GM19463 (cell line): ENCODE data around the gene GSG1.
"Not testable (repeated sequence)": the region's sequence is repeated elsewhere in the genome, so short reads cannot be mapped to it uniquely, and the experiment has no call there.

Source experiments
- ATAC-seq: cut with Tn5 transposase; IDR thresholded peaks from one replicate; pipeline ENCODE4 v1.9.1; 2021; ENCODE audit warnings: mild to moderate bottlenecking, moderate library complexity; ENCODE audit not compliant: unreplicated experiment

GSG1 gene

DNA sequence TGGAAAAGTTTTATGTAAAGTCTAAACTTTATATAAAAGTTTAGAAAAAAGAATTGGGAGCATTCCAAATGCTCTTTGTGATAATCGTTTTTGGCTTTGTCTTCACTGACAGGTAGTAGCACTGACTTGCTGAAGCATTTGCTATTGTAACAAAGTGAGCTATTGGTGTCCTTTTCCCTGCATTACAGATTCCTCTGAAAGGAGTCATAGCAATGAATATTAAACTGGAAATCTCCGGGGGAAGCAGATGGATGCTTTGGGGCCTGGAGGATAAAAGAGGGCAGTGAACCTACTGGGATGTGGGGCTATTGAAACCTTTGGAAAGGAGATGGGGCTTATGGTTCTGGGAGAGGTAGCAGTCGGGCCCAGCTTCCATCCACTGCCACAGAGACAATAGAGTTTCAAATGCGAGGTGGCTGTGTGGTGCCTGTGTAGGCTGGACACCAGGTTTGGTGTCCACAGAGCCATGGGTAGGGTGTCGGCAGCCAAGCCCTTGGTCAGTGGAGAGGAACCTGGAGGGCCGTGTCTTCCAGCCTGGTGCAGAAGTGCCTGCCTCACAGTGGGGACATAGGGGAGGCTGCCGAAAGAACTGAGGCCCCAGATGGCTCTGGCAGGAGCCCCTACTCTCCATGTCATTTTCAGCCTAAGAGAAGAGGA, 10.1 kb downstream of the GSG1 start:
- ATAC-seq = no peak

DNA sequence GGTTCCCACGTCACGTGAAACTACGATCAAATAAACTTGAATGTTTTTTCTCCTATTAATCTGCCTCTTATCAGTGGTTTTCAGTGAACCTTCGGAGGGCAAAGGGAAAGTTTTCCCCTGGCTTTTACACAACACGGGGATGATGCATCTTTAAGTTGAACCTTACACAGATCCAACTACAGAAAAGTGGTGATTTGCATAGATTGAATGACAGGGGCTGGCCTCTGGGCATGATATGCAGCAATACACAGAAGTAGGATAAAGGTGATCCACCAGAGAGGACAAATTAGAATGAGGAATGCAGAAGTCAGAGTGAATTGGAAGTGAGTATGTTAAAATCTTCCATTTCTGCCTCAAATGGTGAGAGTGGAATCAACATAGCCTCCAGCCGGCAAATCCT, 11.6 kb downstream of the GSG1 start:
- ATAC-seq = no peak

DNA sequence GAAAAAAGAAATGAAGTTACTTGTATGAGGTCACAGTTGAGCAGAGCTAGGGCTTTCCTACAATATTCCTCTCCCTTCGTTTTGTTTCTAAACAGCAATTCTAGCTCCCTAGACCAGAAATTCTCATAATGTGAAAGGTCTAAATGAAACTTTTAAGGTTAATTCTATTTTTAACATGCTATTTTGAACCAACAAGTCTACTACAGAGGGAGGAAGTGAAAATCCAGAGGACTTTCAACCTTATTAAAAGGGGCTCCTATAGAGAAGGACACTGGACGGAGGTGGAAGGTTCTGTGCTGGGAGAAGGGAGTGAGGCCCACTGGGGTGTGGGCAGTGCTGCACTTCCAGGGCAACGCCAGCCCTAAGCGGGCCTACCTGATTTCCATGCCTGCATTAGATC, 13.4 kb downstream of the GSG1 start:
- peak; percentile 40 for ATAC-seq

DNA sequence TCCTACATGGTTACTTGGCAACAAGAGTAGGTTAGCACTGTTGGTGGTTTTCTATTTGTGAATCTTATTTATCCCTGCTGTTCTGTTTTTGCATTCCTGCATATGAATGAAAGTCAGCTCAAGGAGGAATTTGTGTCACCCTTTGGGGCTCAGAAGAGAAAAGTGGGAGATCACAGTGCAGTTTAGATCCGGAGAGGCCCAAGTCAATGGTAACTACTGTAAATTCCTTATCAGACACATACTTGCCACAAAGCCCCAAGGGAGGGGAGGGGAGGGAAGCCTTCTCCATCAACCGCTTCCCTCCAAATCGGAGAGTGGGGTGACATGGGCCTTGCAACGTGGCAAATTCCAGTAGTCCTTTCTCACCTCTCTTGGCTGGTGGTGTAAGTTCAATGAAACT, 15.0 kb downstream of the GSG1 start:
- no peak for ATAC-seq

DNA sequence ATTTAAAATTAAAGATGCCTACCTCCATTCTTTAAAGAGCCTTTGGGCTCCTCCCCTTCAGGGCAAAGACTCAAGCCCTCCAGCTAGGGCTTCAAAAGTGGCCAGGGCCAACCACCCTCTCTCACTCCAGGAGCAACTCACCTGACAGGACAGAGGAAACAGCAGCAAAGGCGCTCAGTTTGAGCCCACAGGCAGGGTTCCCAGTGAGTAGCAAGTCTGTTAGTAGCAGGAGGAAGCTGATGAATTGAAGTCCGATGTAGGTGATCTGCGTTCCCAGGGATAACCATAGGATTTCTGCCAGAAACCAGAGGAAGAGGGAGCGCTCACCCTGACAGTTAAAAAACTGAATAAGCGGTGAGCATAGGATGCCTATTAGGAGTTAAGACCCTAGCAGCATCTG, 15.7 kb downstream of the GSG1 start:
- no peak for ATAC-seq

GRCh38 chr12:13085968-13086686, 17.3 kb downstream of the GSG1 start:
- ATAC-seq = no peak

- no peak for ATAC-seq
These were observed 18.4 kb downstream of the GSG1 start for GRCh38 chr12:13084898-13085640.

- ATAC-seq = not testable (repeated sequence)
These were observed 19.8 kb downstream of the GSG1 start for GRCh38 chr12:13083638-13084037.

- no peak for ATAC-seq
These were observed 20.6 kb downstream of the GSG1 start for GRCh38 chr12:13082861-13083260.

GRCh38 chr12:13080266-13080665, 23.2 kb downstream of the GSG1 start:
- no peak for ATAC-seq

- ATAC-seq = no peak
These were observed 24.0 kb downstream of the GSG1 start for GRCh38 chr12:13079440-13079906.

DNA sequence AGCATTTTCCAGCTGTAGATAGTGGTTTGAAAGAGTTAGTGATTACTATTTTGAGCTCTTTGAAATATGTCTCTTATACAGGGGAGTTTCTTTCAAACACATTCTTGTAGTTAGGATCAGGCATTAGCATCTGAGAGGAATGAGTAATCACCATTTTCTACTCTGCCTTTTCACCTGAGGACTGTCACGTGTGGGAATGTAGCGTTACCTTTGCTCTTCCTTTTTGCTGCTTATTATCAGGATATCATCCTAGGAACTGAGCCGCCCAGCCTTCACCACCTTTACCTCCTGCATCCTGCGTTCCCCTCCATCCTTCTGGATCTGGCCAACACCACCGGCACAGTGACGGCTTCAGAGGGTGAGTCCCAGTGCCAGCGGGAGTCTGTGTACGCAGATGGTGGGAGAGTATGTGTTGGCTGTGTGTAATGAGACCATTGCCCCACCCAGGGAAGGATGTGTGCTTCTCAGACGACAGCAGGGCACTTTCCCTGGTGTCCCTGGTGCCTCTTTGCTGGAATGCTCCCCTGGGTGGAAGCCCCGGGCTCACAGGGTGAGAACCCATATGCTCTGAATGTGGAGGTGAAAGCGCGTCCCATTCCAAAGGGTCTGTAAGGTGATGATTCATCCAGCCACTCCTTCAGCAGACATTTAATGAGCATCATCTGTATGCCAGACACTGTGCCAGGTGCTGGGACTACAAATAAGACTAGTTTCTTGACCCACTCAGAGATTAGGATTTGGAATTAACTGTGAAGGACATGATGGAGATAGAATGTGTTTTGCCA, 27.5 kb downstream of the GSG1 start:
- ATAC-seq = no peak

GRCh38 chr12:13075118-13075480, 28.4 kb downstream of the GSG1 start:
- ATAC-seq = no peak

- ATAC-seq = no peak
These were observed 28.9 kb downstream of the GSG1 start for GRCh38 chr12:13074396-13075117.

- no peak for ATAC-seq
These were observed 30.3 kb downstream of the GSG1 start for GRCh38 chr12:13073173-13073572.

DNA sequence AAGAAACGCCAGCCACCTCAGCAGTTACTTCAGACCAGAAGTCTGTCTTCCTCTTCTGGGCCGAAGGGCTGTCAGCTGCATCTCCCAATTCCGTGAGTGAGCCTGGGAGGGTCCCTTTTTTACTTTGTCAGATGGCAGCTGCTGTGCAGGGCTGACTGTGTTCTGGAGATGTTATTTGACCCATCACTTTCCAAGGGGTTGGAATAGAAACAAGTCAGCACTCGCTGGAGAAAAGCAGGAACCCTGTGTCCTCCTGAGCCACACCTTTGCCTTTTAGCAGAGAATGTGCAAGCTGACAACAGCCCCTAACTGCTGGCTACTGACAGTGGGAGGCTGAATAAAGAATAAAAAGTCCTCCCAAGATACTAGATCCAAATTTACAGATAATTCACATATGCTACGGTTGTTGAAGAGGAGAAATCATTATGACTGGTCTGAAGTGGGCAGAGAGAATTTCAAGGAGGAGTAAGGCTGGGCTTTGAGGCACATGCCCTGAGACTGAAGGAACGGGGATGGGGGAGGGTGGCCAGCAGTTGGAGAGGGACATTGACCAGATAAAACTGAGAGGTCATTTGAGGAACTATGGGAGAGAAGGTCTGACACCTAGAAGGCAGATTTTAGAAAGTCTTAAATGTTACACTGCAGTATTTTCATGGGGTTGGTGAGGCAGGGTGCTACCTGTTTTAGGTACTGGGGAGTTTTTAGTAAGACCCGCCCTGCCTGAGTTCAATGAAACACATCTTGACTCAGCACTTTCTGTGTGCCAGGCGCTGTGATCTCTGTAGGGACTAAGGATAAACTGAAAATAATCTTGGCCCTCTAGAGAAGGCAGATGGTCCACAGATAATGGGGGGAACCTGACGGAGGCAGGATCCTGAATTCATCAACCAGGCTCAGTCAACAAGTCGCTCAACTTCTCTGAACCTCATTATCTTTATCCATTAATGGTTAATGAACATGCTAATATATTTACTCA, 31.9 kb downstream of the GSG1 start:
- no peak for ATAC-seq

DNA sequence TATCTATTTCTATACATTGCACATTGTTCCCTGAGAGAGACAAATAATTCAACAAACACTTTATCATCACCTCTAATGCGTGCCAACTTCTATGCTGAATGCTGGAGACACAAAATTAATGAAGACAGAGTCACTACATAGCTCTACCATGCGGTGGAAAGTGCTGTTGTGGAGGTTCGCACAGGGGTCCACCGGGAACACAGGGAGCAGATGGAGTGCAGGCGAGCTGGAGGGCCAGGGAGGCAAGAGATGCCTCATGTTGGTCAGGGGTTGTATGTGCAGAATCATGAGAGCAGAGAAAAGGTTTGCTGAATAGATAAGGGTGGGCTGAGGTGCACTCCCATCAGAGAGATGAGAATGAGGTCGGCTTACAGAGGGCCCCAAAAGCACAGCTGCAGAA, 34.1 kb downstream of the GSG1 start:
- no peak for ATAC-seq

DNA sequence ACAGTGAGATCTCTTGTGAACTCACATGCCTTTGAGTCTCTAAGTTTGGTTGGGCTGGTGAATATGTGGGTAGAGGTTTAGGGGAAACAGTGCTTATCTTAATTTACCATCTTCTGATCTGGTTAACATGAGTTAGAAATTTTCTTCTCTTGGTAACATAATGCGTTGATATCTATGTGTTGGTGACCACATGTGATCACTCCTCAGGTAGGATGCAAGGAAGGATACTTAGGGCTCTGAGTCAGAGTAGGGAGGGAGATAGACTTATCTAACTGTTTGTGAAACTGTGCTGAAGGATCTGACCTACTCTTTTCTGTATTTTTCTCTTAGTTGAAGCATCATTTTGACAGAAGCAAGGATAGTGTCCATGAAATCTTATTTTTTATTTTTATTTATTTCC, 36.1 kb downstream of the GSG1 start:
- ATAC-seq = no peak

DNA sequence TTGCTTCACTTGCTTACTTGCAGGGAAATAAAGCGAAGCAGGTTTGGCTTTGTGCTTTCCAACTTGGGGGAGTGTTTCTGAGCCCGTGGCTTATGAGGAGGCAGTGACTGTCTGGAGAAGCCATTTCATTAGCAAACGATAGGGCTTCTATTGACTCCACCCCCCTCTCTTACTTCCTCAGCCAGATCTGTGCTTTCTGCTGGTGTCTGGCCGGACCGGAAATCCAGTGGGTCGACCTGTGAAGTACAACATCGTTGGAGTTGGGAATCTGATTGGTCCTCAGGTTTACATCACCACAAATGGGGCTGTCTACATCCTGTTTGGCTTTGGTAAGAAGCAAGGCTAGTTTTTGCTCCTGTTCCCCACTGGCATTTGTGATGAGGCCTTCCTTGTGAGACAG, 37.0 kb downstream of the GSG1 start:
- ATAC-seq = no peak
